HG02610 (cell line): ENCODE measurements around the gene DIP2C.
"Not testable (repeated sequence)": the region's sequence is repeated elsewhere in the genome, so short reads cannot be mapped to it uniquely, and the experiment has no call there.

Source experiments
- ATAC-seq: cut with Tn5 transposase; IDR thresholded peaks from one replicate; pipeline ENCODE4 v1.9.1; 2021; ENCODE audit warnings: mild to moderate bottlenecking, moderate library complexity; ENCODE audit not compliant: unreplicated experiment

DIP2C gene

DNA sequence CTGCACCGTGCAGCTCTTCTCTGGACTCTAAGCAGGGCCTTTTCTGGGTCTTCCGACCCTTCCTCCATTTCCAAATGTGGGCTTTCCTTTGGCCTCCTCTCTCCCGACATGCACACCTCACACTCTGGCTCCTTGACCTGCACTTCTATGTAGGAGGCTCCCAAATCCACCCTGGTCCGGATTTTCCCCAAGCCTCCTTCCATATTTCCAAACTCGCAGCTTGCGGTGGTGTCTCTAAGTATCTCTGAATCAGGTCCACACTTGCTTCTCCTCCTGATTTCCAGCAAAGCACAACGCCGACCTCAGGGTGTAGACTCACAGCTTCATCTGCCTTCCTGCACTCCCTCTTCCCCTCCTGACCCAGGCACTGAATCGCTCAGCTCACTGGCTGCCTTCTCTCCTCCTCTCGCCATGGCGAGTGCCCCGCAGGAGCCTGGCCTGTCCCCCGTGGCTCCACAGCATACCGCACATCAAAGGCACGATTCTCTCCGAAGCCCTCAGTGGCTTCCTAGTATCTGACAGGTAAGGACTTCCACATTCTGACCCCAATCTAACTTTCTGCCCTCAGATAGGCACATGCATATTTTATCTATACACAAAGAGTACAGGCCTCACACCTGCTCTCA, 27.8 kb downstream of the DIP2C start:
- ATAC-seq, result no peak

DNA sequence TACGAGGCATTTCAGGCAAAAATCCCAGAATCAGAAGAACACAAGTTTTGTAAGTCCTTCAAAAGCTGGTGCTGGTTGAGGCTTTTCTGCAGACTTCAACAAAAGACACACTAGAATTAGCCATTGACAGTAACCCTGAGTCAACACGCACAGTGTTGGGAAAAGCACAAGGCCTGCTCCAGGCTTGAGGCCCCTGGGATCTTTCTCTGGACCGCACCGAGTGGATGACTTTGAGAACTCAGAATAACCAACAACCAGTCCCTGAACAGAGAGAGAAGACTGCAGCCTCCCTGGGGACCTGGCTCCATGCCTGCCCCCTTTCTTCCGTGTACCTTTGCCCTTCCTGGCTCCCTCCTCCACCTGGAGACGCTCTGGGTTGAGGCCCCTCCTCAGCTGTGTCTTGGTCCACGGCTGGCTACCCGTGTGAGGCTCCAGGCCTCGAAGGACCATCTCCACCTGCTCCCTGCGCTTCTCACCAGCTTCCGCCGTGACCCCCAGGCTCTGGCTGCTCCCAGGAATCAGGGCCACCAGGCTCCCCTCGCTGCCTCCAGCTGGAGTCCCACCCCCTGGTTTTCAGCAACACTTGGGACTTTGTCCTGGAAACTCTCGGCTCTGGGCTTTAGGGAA, 28.4 kb downstream of the DIP2C start:
- ATAC-seq, result no peak

DNA sequence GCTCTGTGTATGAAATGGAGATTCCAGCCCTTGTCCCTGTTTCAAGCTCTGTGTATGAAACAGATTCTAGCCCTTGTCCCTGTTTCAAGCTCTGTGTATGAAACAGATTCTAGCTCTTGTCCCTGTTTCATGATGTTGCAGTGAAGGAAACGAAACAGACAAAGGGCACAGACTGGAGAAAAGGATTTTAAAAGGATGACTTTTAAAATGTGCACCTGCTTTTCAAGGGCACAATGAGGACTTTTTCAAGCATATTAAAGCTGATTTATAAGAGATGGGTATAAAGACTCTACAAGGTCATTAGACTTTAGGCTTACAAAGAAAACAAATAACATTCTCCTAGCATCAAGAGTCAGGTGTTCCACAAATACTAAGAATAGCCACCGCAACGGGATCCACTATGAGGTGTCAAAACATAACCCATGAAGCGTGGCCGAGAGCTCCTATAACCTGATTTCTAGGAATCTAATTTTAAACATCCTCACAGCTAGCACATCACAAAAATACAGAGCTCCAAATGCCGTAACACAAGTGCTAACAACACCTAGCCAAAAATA, 29.0 kb downstream of the DIP2C start:
- no peak for ATAC-seq

DNA sequence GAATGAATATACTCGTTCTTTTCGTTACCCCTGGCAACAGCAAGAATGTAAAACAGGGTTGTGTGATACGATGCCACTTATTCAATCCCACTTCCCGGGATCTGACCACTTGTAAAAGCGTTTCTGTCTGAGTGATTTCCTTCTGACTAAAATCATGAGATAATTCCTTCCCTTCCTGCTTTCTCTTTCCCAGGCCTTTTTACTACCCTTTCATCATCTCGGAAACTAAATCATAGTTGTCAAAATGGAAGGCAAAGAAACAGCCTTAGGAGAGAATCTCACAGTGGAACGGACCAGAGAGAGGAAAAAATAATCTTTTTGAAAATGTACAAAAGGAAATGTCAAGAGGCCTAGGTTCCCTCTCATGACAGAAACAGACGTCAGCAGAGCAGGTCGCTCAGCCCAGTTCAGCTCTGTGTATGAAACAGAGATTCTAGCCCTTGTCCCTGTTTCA, 29.8 kb downstream of the DIP2C start:
- ATAC-seq, result no peak

DNA sequence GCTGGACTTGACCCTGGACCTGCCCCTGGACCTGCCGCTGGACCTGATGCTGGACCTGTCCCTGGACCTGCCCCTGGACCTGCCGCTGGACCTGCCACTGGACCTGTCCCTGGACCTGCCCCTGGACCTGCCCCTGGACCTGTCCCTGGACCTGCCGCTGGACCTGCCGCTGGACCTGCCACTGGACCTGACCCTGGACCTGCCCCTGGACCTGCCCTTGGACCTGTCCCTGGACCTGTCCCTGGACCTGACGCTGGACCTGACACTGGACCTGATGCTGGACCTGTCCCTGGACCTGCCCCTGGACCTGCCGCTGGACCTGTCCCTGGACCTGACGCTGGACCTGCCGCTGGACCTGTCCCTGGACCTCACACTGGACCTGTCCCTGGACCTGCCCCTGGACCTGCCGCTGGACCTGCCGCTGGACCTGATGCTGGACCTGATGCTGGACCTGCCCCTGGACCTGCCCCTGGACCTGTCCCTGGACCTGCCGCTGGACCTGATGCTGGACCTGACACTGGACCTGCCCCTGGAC, 31.6 kb downstream of the DIP2C start:
- ATAC-seq, result not testable (repeated sequence)

DNA sequence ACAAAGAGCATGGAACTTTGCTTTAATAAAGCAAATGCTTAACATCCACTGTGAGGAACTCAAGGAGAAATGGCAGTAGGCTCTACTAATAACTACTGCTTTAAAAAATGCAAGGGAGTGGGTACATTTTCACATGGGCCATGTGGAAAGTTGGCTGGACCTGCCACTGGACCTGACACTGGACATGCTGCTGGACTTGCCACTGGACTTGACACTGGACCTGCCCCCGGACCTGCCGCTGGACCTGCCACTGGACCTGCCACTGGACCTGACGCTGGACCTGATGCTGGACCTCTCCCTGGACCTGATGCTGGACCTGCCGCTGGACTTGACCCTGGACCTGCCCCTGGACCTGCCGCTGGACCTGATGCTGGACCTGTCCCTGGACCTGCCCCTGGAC, 32.6 kb downstream of the DIP2C start:
- no peak for ATAC-seq

DNA sequence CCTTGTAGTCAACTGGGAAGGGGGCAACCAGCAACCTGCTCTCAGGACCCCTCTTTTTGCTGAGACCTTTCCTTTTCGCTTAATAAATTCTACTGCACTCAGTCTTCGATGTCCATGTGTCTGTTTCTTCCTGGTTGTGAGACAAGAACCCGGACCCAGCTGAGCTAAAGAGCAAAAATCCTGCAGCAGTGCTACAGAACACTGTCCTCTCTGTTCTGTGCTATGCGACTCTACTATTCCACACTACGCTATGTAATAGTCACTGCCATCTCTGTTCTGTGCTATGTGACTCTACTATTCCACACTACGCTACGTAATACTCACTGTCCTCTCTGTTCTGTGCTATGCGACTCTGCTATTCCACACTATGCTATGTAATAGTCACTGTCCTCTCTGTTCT, 34.3 kb downstream of the DIP2C start:
- no peak for ATAC-seq

DNA sequence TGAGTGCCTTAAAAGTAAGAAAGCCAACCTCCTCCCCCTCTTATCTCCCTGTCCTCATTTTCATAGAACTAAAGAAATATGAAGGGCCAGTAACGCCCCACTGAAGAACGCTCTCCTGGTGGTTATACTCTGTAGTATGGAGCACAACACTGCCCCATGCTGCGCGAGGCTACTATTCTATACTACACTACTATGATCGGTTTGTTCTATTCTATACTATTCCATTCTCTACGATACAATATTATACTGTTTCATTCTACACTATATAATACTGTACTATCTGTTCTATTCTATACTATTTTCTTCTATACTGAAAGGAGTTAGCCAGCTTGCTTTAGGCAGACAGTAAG, 34.8 kb downstream of the DIP2C start:
- no peak for ATAC-seq

DNA sequence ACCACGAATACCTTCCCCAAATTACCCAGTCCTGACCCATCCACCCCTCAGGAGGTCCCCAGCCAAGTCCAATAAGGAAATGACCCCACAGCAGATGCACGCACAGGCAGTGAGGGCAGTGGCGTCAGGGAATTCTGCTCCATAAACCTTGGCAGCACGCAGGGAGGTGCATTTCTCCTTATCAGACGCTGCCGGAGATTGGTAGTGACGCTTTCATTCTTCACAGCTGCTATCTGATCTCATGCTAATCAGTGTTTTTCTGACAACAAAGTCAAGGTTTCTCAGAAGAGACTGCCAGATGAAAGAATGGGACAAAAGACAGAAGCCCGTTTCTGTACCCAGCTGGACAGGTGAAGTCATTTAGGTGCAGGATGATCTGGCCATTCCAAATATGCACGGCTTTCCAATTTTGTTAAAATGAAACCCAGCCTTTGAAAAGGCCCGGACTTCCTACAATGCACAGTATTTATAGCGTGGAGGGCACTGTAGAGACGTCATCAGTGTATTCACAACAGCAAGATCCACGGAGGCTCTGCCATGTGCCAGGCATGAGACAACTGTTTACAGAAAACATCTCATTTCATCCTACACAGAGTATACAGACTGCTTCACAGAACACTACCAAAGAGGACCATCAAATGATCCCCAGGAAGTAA, 35.3 kb downstream of the DIP2C start:
- ATAC-seq, result no peak

DNA sequence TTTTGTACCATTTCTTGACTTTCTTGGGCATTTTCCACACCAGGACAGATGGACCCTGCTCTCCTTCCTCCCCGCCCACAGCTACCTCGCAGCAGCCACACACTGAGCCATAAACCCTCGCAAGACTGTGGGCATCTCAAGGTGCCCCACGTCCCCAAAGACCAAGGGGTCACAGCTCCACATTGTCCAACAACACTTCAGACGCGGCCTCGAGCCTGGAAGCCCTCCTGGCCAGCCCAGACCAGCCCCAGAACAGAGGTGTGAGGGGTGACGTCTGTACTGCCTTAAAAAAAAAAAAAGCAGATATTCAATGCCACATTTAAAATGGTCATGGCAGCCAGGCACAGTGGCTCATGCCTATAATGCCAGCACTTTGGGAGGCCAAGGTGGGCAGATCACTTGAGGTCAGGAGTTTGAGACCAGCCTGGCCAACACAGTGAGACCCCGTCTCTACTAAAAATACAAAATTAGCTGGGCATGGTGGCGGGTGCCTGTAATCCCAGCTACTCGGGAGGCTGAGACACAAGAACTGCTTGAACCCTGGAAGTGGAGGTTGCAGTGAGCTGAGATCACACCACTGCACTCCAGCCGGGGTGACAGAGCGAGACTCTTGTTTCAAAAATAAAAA, 36.5 kb downstream of the DIP2C start:
- ATAC-seq, result not testable (repeated sequence)

DNA sequence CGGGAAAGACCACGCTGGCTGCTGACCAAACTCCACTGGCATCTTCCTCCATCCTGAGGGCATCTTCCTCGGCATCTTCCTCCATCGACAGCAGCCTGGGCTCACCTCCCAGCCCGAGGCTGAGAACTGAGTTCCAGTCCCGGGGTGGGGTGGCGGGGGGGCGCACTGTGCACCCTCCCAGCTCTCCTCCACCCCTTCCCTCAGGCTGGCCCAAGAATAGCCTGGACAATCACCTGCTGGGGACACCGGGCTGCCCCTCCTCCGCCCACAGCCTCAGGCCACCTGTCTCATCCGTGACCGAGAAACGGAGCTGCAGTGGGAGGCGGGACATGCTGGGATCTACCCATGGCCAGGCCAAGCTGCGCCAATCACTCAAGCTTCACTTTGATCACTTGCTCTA, 37.2 kb downstream of the DIP2C start:
- no peak for ATAC-seq

DNA sequence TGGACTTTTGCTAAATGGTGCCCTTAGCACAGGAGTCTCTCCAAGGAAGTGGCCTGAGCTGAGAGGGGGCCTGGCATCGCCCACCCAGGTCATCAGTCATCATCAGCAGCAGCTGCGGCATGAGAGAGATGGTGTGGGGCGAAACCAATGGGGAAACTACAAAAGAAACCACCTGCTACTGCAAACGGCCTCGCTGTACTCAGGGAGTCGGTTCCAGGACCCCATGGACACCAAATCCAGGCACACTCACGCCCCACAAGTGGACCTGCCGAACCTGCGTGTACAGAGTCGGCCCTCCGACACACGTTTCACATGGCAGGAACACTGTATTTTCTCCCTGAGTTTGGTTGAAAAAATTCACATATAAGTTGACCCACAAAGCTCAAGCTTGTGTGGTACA, 37.8 kb downstream of the DIP2C start:
- ATAC-seq, result no peak

DNA sequence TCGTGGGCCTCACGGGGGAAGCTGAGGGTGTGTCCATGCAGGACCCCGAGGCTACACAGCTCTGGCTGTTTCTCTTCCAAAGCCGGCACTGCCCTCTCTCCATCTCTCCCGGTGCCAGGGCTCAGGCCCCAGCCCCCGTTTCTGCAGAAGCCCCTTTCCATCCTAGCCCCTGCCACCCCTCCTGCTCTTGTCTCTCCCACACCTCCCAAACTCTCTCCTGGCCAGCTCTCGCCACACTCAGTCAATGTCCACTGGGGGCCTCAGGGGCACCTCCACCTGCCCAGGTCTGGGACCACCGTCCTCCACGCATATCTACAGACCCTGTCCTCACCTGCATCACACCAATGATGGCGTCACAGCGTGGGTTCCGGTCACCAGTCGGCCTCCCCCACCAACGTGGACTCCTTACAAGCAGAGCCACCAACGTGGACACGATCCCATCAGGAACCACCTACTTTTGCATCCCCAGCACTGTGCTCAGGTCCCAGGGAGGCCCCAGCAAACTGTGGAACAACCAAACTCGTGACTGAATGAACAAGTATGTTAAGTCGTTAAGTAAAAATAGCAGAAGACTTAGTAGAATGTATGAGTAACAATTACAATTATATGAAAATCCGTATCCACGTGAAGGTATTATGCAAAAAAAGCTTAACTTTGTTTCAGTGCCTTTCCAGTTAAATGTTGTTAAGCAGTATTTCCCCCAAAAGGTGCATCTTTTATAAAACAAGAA, 38.4 kb downstream of the DIP2C start:
- ATAC-seq, result no peak

DNA sequence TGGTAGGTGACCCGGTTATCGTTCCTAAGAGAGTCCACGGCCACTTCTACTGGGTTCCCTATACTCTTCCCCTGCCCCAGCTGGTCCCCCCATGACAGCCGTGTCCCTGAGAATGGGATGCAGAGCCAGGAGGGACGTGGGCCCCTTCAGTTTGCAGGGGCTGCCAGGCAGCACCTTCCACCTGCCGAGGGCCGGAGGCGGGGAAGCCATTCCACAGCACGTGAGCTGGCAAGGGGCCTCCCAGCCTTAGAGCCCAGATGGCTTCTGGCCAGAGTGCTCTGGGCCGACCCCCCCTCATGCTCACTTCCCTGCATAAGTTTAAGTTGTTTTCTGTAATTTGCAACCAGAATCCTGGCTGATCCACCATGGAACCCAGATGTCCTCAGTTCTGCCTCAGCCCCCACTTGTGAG, 39.0 kb downstream of the DIP2C start:
- ATAC-seq, result no peak

DNA sequence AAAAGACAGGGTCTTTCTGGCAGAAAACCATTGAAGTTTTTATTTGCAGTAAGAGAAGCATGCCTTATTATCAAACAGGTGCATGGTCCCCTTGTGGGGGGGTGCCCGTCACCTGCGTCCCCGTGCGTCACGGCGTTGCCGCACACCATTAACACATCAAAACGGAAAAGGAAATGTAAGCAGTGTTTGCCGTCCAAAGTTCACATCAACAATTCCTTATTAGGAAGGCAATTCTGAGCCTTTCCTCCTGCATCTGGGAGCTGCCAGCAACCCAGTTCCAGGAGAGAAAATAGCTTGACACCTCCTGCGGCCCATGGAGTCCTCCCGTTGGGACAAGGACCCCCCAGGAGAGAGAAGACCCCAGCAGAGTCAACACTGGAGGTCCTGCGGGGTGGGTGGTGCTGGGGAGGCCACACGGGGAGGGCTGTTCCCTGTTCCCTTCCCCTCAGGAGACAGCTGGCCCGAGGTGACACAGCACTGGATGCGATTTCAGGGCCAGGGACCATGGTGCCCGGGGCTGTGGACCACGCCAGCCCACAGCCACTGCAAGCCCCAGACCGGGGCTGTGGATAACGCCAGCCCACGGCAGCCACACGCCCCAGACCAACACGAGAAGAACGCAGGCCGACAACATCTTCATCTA, 39.5 kb downstream of the DIP2C start:
- ATAC-seq, result no peak

DNA sequence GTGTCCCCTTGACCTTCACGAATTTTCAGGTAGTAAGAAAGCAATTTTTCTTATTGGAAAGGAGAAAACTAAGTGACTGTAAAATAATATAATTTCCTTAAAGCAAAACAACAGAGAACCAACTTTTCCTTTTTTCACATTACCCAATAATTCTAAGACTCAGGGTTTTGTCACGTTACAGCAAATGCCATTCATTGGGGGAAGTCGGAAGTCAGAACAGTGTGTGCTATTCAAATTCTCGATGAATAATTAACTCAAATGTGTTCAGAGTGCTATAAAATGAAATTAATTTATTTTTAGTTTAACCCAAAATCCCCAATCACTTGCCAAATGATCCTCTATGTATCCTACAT, 40.0 kb downstream of the DIP2C start:
- no peak for ATAC-seq

DNA sequence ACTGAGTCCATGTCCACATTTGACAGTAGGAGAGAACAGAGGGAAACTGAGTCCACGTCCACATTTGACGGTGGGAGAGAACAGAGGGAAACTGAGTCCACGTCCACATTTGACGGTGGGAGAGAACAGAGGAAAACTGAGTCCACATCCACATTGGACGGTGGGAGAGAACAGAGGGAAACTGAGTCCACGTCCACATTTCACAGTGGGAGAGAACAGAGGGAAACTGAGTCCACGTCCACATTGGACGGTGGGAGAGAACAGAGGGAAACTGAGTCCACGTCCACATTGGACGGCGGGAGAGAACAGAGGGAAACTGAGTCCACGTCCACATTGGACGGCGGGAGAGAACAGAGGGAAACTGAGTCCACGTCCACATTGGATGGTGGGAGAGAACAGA, 42.4 kb downstream of the DIP2C start:
- ATAC-seq, result not testable (repeated sequence)

DNA sequence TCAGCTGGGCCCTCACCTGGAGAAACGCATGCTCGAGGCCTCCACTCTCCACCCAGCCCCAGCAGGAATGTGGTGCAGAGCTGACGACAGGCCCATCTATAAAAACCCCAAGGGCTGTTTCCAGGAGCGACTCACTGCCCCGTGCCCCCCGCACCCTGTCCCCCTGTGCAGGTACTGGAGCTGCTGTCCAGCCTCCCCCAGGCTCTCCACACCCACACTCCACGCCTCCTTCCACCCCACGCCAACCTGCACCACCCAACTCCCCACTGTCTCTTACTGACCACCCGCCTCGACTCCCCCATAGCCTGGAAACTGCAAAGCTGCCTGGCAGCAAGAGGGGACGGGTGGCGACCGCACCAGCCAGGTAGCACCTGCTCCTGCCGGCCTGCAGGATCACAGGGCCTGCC, 43.3 kb downstream of the DIP2C start:
- no peak for ATAC-seq

DNA sequence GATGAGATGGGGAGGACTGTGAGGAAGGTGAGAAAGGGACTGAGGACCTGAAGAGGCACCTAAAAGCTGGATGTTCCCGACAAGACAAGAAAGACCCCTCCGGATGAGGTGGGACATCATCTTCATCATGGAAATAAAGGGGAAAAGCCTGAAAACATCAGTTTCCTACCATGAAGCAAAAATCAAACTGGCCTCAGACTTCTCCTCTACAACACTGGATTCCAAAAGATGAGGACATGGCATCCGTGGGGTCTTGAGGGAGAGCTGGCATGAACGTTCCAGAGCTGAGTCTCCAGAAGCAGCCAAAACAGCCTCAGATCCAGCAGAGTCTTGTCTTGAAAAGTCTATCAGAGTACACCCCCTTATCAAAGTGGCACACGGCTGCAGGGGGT, 44.5 kb downstream of the DIP2C start:
- no peak for ATAC-seq
